Measurements from ENCODE around the gene TGIF2. TPM values are rescaled to one million over a fixed set of nuclear protein-coding genes. Genes with fewer than 3 reads are reported as not detected.

TGIF2 gene
- total and polyA plus RNA-seq, 2 of the 13 experiments (the other 11 are each of a cell fraction or from before 2014, with no cell fraction given) = 41.3 to 53.9 TPM

- TF ChIP-seq KLF9 (CRISPR knock-in tag; IDR thresholded peaks at IDR 0.05; ENCODE audit: low read depth) = 0 out of 2 replicates have a peak, but pooled peaks have one; percentile 5
- TF ChIP-seq SP2 (CRISPR knock-in tag; IDR thresholded peaks at IDR 0.05) = no peak; the same call in 1 of the 2 replicates
- 0 out of 2 replicates have a peak, but pooled peaks have one; percentile 69 for TF ChIP-seq ZNF816 (CRISPR knock-in tag; IDR thresholded peaks at IDR 0.05; ENCODE audit: borderline replicate concordance)
- TF ChIP-seq HOXA3 (CRISPR knock-in tag; IDR thresholded peaks at IDR 0.05) = no peak
- peak; percentile 72; the same call in 1 of the 2 replicates for TF ChIP-seq ZNF446 (CRISPR knock-in tag; IDR thresholded peaks at IDR 0.05)
- peak; percentile 74; the same call in 1 of the 2 replicates for TF ChIP-seq MTF2 (CRISPR knock-in tag; IDR thresholded peaks at IDR 0.05; ENCODE audit: borderline replicate concordance)
- peak; percentile 86 for TF ChIP-seq NCOA1 (CRISPR knock-in tag; IDR thresholded peaks at IDR 0.05)
Measured at GRCh38 chr20:36572701-36573102, 695 bp upstream of the TGIF2 start (continued).

- Histone ChIP-seq H3K4me3 (replicated peaks in 1 of 3; ENCODE audit: insufficient read depth in 1 of 3, low read depth in 2 of 3, low read length in 3 of 3) (peak overlapping the region; percentile 81 to 86 (median 86)), H3K4me1 (ENCODE audit: insufficient read depth, low read length) (peaks cover 45% of the 10 kb centered on the region), H3K36me3 (replicated peaks in 1 of 2; ENCODE audit: control insufficient read depth in 1 of 2, insufficient read depth in 2 of 2, low read length in 2 of 2) (peaks cover 5 to 6% of the 10 kb centered on the region in 2 experiments), H3K9me3 (ENCODE audit: low read length) (no peaks in the 10 kb centered on the region), H3K27ac (ENCODE audit: extremely low read length, insufficient read depth, low read length) (peak overlapping the region; percentile 89), H3K27me3 (ENCODE audit: control insufficient read depth in 1 of 2, insufficient read depth in 2 of 2, low read length in 2 of 2) (no peaks in the 10 kb centered on the region; a peak in 1 of 5 replicates), H2AFZ (ENCODE audit: low read length) (no peak overlapping the region), H3K79me2 (ENCODE audit: insufficient read depth, low read length) (peaks cover 49% of the 10 kb centered on the region), H4K20me1 (ENCODE audit: insufficient read depth, low read length) (peaks cover 29% of the 10 kb centered on the region), H3K9ac (ENCODE audit: insufficient read depth, low read depth, low read length) (peak overlapping the region; percentile 92), H3K4me2 (ENCODE audit: low read depth, low read length) (peak overlapping the region; percentile 63)
- POLR2A ChIA-PET = interaction anchor here (0.8 to 9.0 kb wide), 14 partner anchors 11 to 832 kb away, joined by 3 to 167 read pairs (median 5); partner anchors contain the start of genes DSN1, RAB5IF, RBM39 and SCAND1
- CTCF ChIA-PET (ENCODE audit: low intra/inter-chr PET ratio, low total read pairs) = interaction anchor here (1.1 to 1.7 kb wide), 2 partner anchors 10 to 19 kb away, joined by 3 to 10 read pairs; no protein-coding TSS in a partner anchor
- 2% methylated on average over 15 of the region's 53 CpGs for WGBS (ENCODE audit: low lambda C conversion rate)
- BruUV-seq (replicated peaks) = no TSS peak
- FAIRE-seq (no peak), ATAC-seq (peak; percentile 6), DNase-seq (ENCODE audit: low spot score) (peak; percentile 48)
- intact Hi-C loops (cut with micrococcal nuclease; ENCODE audit: unreplicated experiment) = loop anchor here (1.0 to 10.0 kb wide), 3 partner anchors 17 to 109 kb away; partner anchors contain the start of gene RAB5IF
- in situ Hi-C loops (cut with HindIII; ENCODE audit: extremely low pct_ligation_motif_present, low pct_unique_long_range_greater_than_20kb) = no loop called here
- no peak for TF ChIP-seq LBX2 (CRISPR knock-in tag; IDR thresholded peaks at IDR 0.05; ENCODE audit: borderline replicate concordance)
- TF ChIP-seq REL (CRISPR knock-in tag; conservative IDR thresholded peaks at IDR 0.05) = peak; percentile 0; the same call in 1 of the 2 replicates
- peak; percentile 99 for TF ChIP-seq PATZ1 (CRISPR knock-in tag; IDR thresholded peaks at IDR 0.05)
- 0 out of 2 replicates have a peak, but pooled peaks have one; percentile 15 for TF ChIP-seq ZNF446 (CRISPR knock-in tag; IDR thresholded peaks at IDR 0.05)
- TF ChIP-seq SP5 (CRISPR knock-in tag; IDR thresholded peaks at IDR 0.05; ENCODE audit: borderline replicate concordance, low read depth) = 0 out of 2 replicates have a peak, but pooled peaks have one; percentile 16
- TF ChIP-seq RARG (CRISPR knock-in tag; IDR thresholded peaks at IDR 0.05; ENCODE audit: low read depth) = no peak
- TF ChIP-seq MXD3 (CRISPR knock-in tag; IDR thresholded peaks at IDR 0.05) = peak; percentile 70
- TF ChIP-seq PTBP1 (IDR thresholded peaks at IDR 0.05; ENCODE audit: low read depth, low read length, poor library complexity, severe bottlenecking) = peak; percentile 30
- peak; percentile 50; the same call in 1 of the 2 replicates for TF ChIP-seq TGIF2 (CRISPR knock-in tag; IDR thresholded peaks at IDR 0.05)
- TF ChIP-seq MLLT10 (CRISPR knock-in tag; IDR thresholded peaks at IDR 0.05) = no peak
- no peak for TF ChIP-seq ZNF772 (CRISPR knock-in tag; IDR thresholded peaks at IDR 0.05)
- TF ChIP-seq KLF11 (CRISPR knock-in tag; IDR thresholded peaks at IDR 0.05) = 0 out of 2 replicates have a peak, but pooled peaks have one; percentile 2
- TF ChIP-seq PCBP1 (IDR thresholded peaks at IDR 0.05; ENCODE audit: borderline replicate concordance, low read depth, low read length) = peak; percentile 33; the same call in 1 of the 2 replicates
Measured at GRCh38 chr20:36573798-36574365, 485 bp downstream of the TGIF2 start.
